WI38 (cell line): ENCODE measurements around the gene LMNB1.

Experiments used
- H3K4me3 ChIP-seq: 2 replicates; pipeline ENCODE4 v1.5.1; 2011; ENCODE audit warnings: low read depth, mild to moderate bottlenecking, control low read depth, low read length
- CTCF ChIP-seq: IDR thresholded peaks from 2 replicates; pipeline ENCODE4 v1.5.1; 2012; ENCODE audit warnings: low read depth, mild to moderate bottlenecking, control low read depth, low read length

Gene LMNB1

GRCh38 chr5:126816649-126817048 lies 39.7 kb downstream of the LMNB1 start:
- H3K4me3 ChIP-seq: no peak overlapping the region
- TF ChIP-seq CTCF: no peak

- TF ChIP-seq CTCF: no peak
- H3K4me3 ChIP-seq: no peak overlapping the region
These were observed 41.8 kb downstream of the LMNB1 start for GRCh38 chr5:126818736-126819135.

GRCh38 chr5:126819253-126819652 lies 42.3 kb downstream of the LMNB1 start:
- no peak for TF ChIP-seq CTCF
- H3K4me3 ChIP-seq: no peak overlapping the region

- no peak for TF ChIP-seq CTCF
- H3K4me3 ChIP-seq: no peak overlapping the region
These were observed 49.8 kb downstream of the LMNB1 start for GRCh38 chr5:126826619-126827215.

- TF ChIP-seq CTCF: no peak
- H3K4me3 ChIP-seq: no peak overlapping the region
These were observed 52.2 kb downstream of the LMNB1 start for GRCh38 chr5:126829098-126829497.

- TF ChIP-seq CTCF: no peak
- no peak overlapping the region for H3K4me3 ChIP-seq
These were observed 53.1 kb downstream of the LMNB1 start for GRCh38 chr5:126830061-126830460.

- TF ChIP-seq CTCF: no peak
- H3K4me3 ChIP-seq: no peak overlapping the region
These were observed 54.2 kb downstream of the LMNB1 start for GRCh38 chr5:126831156-126831555.
